PC-3 (cell line): ENCODE measurements around the gene PCGF1. TPM values are rescaled to one million over a fixed set of nuclear protein-coding genes. Genes with fewer than 3 reads are reported as not detected.

Source experiments
- ATAC-seq: fragments of 200-7000 bp; cut with Tn5 transposase; 2 replicates; pipeline ENCODE4 v1.9.1; 2020; ENCODE audit warnings: mild to moderate bottlenecking, moderate library complexity
- BruUV-seq: library from RNA; stranded (reverse); fragments of 400-500 nt; replicated peaks from 2 replicates; lab custom pipeline; 2021; lab: Mats Ljungman, UMichigan
- CTCF ChIA-PET: fragments of 300-600 bp; sonication (Branson Sonifier 250); formaldehyde crosslinking; loops from one replicate; lab custom pipeline; 2022; ENCODE audit warnings: antibody characterized with exemption; lab: Charles Lee
- POLR2A ChIA-PET: fragments of 300-600 bp; sonication (Branson Sonifier 250); formaldehyde crosslinking; loops from one replicate; lab custom pipeline; 2022; ENCODE audit warnings: antibody characterized with exemption; ENCODE audit not compliant: unreplicated experiment; lab: Charles Lee
- DNase-seq: peaks from one replicate; pipeline ENCODE4 v3.0.0-alpha.2; 2015
- H2AFZ ChIP-seq: fragments of 300-600 bp; sonication (generic); 2 replicates; pipeline ENCODE4 v1.6.0; 2016; ENCODE audit warnings: antibody characterized with exemption, low read length
- H3F3A ChIP-seq: fragments of 300-600 bp; sonication (generic); one replicate; pipeline ENCODE4 v1.6.0; 2017; ENCODE audit warnings: antibody characterized with exemption, low read length, control low read depth, mild to moderate bottlenecking; ENCODE audit not compliant: unreplicated experiment
- H3K27ac ChIP-seq: fragments of 300-600 bp; sonication (generic); 2 replicates; pipeline ENCODE4 v1.5.1; 2016; ENCODE audit warnings: mild to moderate bottlenecking, low read length
- H3K27me3 ChIP-seq: fragments of 300-600 bp; sonication (generic); 2 replicates; pipeline ENCODE4 v1.6.1; 2016; ENCODE audit warnings: low read length, mixed read lengths
- H3K36me3 ChIP-seq: fragments of 300-600 bp; sonication (generic); 2 replicates; pipeline ENCODE4 v1.6.1; 2016; ENCODE audit warnings: low read depth, mixed run types, low read length, mixed read lengths
- H3K4me1 ChIP-seq: fragments of 300-600 bp; sonication (generic); 2 replicates; pipeline ENCODE4 v1.5.1; 2016; ENCODE audit warnings: low read length; ENCODE audit not compliant: insufficient read depth
- H3K4me2 ChIP-seq: fragments of 300-600 bp; sonication (generic); 2 replicates; pipeline ENCODE4 v1.6.0; 2016; ENCODE audit warnings: low read length
- H3K4me3 ChIP-seq: fragments of 300-600 bp; sonication (generic); 2 replicates; pipeline ENCODE4 v1.5.1; 2016; ENCODE audit warnings: mild to moderate bottlenecking, low read length, mixed read lengths
- H3K79me2 ChIP-seq: fragments of 300-600 bp; sonication (generic); 2 replicates; pipeline ENCODE4 v1.6.1; 2017; ENCODE audit warnings: low read length, mixed read lengths
- H3K9ac ChIP-seq: fragments of 300-600 bp; sonication (generic); 2 replicates; pipeline ENCODE4 v1.6.0; 2016; ENCODE audit warnings: mild to moderate bottlenecking, low read length
- H3K9me2 ChIP-seq: fragments of 300-600 bp; sonication (generic); replicated peaks from 2 replicates; pipeline ENCODE4 v1.6.1; 2016; ENCODE audit warnings: mixed run types, low read length, mixed read lengths
- H3K9me3 ChIP-seq: fragments of 300-600 bp; sonication (generic); 2 replicates; pipeline ENCODE4 v1.6.1; 2016; ENCODE audit warnings: low read length, mixed read lengths
- H4K20me1 ChIP-seq: fragments of 300-600 bp; sonication (generic); 2 replicates; pipeline ENCODE4 v1.6.1; 2016; ENCODE audit warnings: low read length, mixed read lengths
- CTCF ChIP-seq: fragments of 300-600 bp; sonication (generic); conservative IDR thresholded peaks from 2 replicates; pipeline ENCODE4 v1.5.1; 2017; ENCODE audit warnings: antibody characterized with exemption, low read depth, mild to moderate bottlenecking, low read length
- EZH2 ChIP-seq: fragments of 300-600 bp; sonication (generic); IDR thresholded peaks from one replicate; pipeline ENCODE4 v1.6.1; 2017; ENCODE audit warnings: antibody characterized with exemption, mild to moderate bottlenecking, low read length; ENCODE audit not compliant: unreplicated experiment
- EZH2phosphoT487 ChIP-seq: fragments of 300-600 bp; sonication (generic); IDR thresholded peaks from 2 replicates; pipeline ENCODE4 v1.6.1; 2018; ENCODE audit warnings: mild to moderate bottlenecking, antibody characterized with exemption, low read length, borderline replicate concordance
- intact Hi-C: fragments of 100-400 bp; cut with micrococcal nuclease; formaldehyde crosslinking; loops from 2 replicates; pipeline ENCODE4 v1.9.0; 2023
- total RNA-seq: library from RNA; depleted of rRNA; stranded (reverse); fragments of >200 nt; gene quantifications from 2 replicates; pipeline ENCODE4 v1.2.3, GENCODE V29; 2014

Gene PCGF1
- total RNA-seq, 1 experiment from 2014 or later = 35.7 TPM

- no peak for ATAC-seq
- no peaks in the 10 kb centered on the region for H4K20me1 ChIP-seq
- peaks cover 7% of the 10 kb centered on the region; the same call in 1 of the 2 replicates for H3K36me3 ChIP-seq
- no peak overlapping the region for H3K4me3 ChIP-seq
- H2AFZ ChIP-seq = no peak overlapping the region
- peaks cover 4% of the 10 kb centered on the region for H3K79me2 ChIP-seq
- TF ChIP-seq EZH2 (no peak), CTCF (no peak), EZH2phosphoT487 (no peak)
- no peak overlapping the region for H3K9ac ChIP-seq
- DNase-seq = no peak
- intact Hi-C loops = no loop called here
- no peaks in the 10 kb centered on the region for H3F3A ChIP-seq
- H3K27ac ChIP-seq = no peak overlapping the region
- no peak overlapping the region for H3K4me2 ChIP-seq
- no TSS peak for BruUV-seq
- ChIA-PET POLR2A (no interaction called here), CTCF (no interaction called here)
- 0 out of 2 replicates have a peak, but pooled peaks cover 2% of the 10 kb centered on the region for H3K4me1 ChIP-seq
- H3K9me3 ChIP-seq = no peaks in the 10 kb centered on the region
- H3K9me2 ChIP-seq = no peaks in the 10 kb centered on the region
- no peaks in the 10 kb centered on the region for H3K27me3 ChIP-seq
These were observed 28.9 kb upstream of the PCGF1 start for GRCh38 chr2:74536166-74536950.

DNA sequence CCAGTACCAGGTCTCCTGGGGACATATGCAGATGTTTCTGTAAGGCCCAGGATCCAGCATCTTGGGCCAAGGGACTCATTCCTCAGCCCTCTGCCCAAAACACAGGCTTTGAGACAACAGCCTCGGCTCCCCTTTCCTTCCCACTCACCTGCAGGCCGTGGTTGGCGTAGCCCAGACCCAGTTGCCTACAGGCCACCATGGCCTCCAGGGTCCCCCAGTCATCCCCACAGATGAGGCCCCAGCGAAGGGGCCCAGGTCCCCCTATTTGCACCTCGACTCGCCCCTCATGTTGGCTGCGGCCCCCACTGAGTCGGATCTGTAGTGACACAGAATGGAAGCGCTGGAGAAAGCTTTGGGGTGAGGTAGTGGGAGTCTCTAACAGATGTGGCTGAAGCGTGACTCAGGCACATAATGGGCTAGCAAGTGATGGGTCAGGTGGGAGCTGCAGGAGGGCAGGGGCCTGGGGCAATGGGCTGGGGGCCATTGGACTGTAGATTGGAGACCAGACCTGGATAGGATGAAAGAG lies 28.0 kb upstream of the PCGF1 start:
- no peaks in the 10 kb centered on the region for H3K9me3 ChIP-seq
- DNase-seq = no peak
- ChIA-PET POLR2A (no interaction called here), CTCF (no interaction called here)
- H3K9ac ChIP-seq = no peak overlapping the region
- no peaks in the 10 kb centered on the region for H3K9me2 ChIP-seq
- H2AFZ ChIP-seq = no peak overlapping the region
- peaks cover 12% of the 10 kb centered on the region for H3K79me2 ChIP-seq
- H3K36me3 ChIP-seq = peaks cover 7% of the 10 kb centered on the region; the same call in 1 of the 2 replicates
- H3K4me3 ChIP-seq = no peak overlapping the region
- no peak for TF ChIP-seq EZH2
- TF ChIP-seq EZH2phosphoT487 = no peak
- TF ChIP-seq CTCF = no peak
- no peaks in the 10 kb centered on the region for H3K27me3 ChIP-seq
- H4K20me1 ChIP-seq = no peaks in the 10 kb centered on the region
- intact Hi-C loops = no loop called here
- H3F3A ChIP-seq = no peaks in the 10 kb centered on the region
- peaks cover 8% of the 10 kb centered on the region; the same call in 1 of the 2 replicates for H3K4me1 ChIP-seq
- no TSS peak for BruUV-seq
- ATAC-seq = no peak
- H3K27ac ChIP-seq = no peak overlapping the region
- no peak overlapping the region for H3K4me2 ChIP-seq

DNA sequence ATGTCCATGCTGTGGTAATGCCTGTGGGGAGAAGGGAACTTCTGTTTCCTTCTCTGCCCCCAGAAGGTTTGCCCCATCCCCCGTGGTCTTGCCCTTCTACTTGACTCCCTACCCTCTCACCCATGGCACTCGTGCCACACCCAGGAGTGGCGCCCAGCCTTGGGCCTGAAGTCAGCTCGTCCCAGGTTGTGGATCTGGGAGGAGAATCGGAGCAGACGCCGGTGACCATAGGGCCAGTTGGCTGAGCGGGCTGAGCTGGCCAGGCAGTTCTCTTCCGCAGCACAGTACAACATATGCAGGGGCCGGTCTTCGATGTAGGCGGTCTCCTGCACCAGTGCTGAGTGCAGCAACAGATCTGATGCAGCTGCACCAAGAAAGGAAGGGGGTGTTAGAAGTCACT lies 26.9 kb upstream of the PCGF1 start:
- Histone ChIP-seq H2AFZ (no peak overlapping the region), H3F3A (no peaks in the 10 kb centered on the region), H3K27ac (no peak overlapping the region), H3K4me3 (no peak overlapping the region), H3K9ac (no peak overlapping the region), H3K9me2 (no peaks in the 10 kb centered on the region), H3K36me3 (peaks cover 7% of the 10 kb centered on the region; the same call in 1 of the 2 replicates), H3K4me2 (no peak overlapping the region), H4K20me1 (no peaks in the 10 kb centered on the region), H3K27me3 (no peaks in the 10 kb centered on the region), H3K79me2 (peaks cover 20% of the 10 kb centered on the region), H3K4me1 (peaks cover 8% of the 10 kb centered on the region; the same call in 1 of the 2 replicates), H3K9me3 (no peaks in the 10 kb centered on the region)
- DNase-seq (no peak), ATAC-seq (no peak)
- CTCF ChIA-PET = no interaction called here
- POLR2A ChIA-PET = no interaction called here
- TF ChIP-seq EZH2 (no peak), EZH2phosphoT487 (no peak), CTCF (no peak)
- no TSS peak for BruUV-seq
- intact Hi-C loops = loop anchor here (5.0 kb wide), 1 partner anchor 53 kb away; no protein-coding TSS in a partner anchor
